GM23338 (cell line): Measurements from ENCODE around the gene PLD6. TPM values are rescaled to one million over a fixed set of nuclear protein-coding genes. Genes with fewer than 3 reads are reported as not detected.

ENCODE experiments used
- ATAC-seq: fragments of 200-7000 bp; cut with Tn5 transposase; 3 replicates; pipeline ENCODE4 v1.9.1; 2020
- DNase-seq: peaks from one replicate; pipeline ENCODE4 v3.0.0-alpha.2; 2015; ENCODE audit warnings: low spot score
- H2AFZ ChIP-seq: fragments of 200-600 bp; sonication (generic); 2 replicates; pipeline ENCODE4 v1.8.0; 2016; ENCODE audit warnings: antibody characterized with exemption, mild to moderate bottlenecking, moderate library complexity
- H3F3A ChIP-seq: fragments of 200-600 bp; sonication (generic); replicated peaks from 2 replicates; pipeline ENCODE4 v1.8.0; 2017; ENCODE audit warnings: antibody characterized with exemption, mixed run types, low read depth
- H3K27ac ChIP-seq: fragments of 200-600 bp; sonication (generic); 2 replicates; pipeline ENCODE4 v1.6.1; 2016; ENCODE audit warnings: low read depth
- H3K27me3 ChIP-seq: fragments of 200-600 bp; sonication (generic); 2 replicates; pipeline ENCODE4 v1.8.0; 2016; ENCODE audit warnings: mild to moderate bottlenecking, mixed run types, moderate library complexity; ENCODE audit not compliant: insufficient read depth
- H3K36me3 ChIP-seq: fragments of 200-600 bp; sonication (generic); 2 replicates; pipeline ENCODE4 v1.8.0; 2016; ENCODE audit warnings: mild to moderate bottlenecking; ENCODE audit not compliant: insufficient read depth
- H3K4me1 ChIP-seq: fragments of 200-600 bp; sonication (generic); 2 replicates; pipeline ENCODE4 v1.8.0; 2016; ENCODE audit warnings: mild to moderate bottlenecking, moderate library complexity; ENCODE audit not compliant: insufficient read depth
- H3K4me2 ChIP-seq: fragments of 200-600 bp; sonication (generic); 2 replicates; pipeline ENCODE4 v1.7.1; 2017; ENCODE audit warnings: mixed run types
- H3K4me3 ChIP-seq: fragments of 200-600 bp; sonication (generic); 2 replicates; pipeline ENCODE4 v1.6.1; 2016; ENCODE audit warnings: mixed run types
- H3K79me2 ChIP-seq: fragments of 200-600 bp; sonication (generic); replicated peaks from 2 replicates; pipeline ENCODE4 v1.8.0; 2017; ENCODE audit warnings: mild to moderate bottlenecking; ENCODE audit not compliant: insufficient read depth
- H3K9me2 ChIP-seq: fragments of 200-600 bp; sonication (generic); 2 replicates; pipeline ENCODE4 v1.8.0; 2017; ENCODE audit not compliant: insufficient read depth
- H4K20me1 ChIP-seq: fragments of 200-600 bp; sonication (generic); replicated peaks from 2 replicates; pipeline ENCODE4 v1.8.0; 2017; ENCODE audit warnings: mild to moderate bottlenecking; ENCODE audit not compliant: insufficient read depth
- H3K27ac Mint-ChIP-seq: 2 replicates; pipeline ENCODE4 v1.8.0; 2020; ENCODE audit warnings: inconsistent platforms, mild to moderate bottlenecking, moderate library complexity, mixed read lengths
- H3K27me3 Mint-ChIP-seq: 3 replicates; pipeline ENCODE4 v1.8.0; 2022; ENCODE audit warnings: low read depth, mild to moderate bottlenecking, moderate library complexity, mixed read lengths, inconsistent platforms; ENCODE audit not compliant: insufficient read depth, poor library complexity
- H3K36me3 Mint-ChIP-seq: 3 replicates; pipeline ENCODE4 v1.8.0; 2021; ENCODE audit warnings: low read depth, mild to moderate bottlenecking, inconsistent platforms, moderate library complexity, mixed read lengths
- H3K4me1 Mint-ChIP-seq: 3 replicates; pipeline ENCODE4 v1.8.0; 2020; ENCODE audit warnings: mild to moderate bottlenecking, inconsistent platforms, mixed read lengths
- H3K4me3 Mint-ChIP-seq: 3 replicates; pipeline ENCODE4 v1.8.0; 2021; ENCODE audit warnings: moderate library complexity, mild to moderate bottlenecking, inconsistent platforms, mixed read lengths
- H3K9me3 Mint-ChIP-seq: 3 replicates; pipeline ENCODE4 v1.8.0; 2020; ENCODE audit warnings: moderate library complexity, mild to moderate bottlenecking, inconsistent platforms, mixed read lengths
- CREB1 ChIP-seq: fragments of 250-450 bp; sonication (Bioruptor Pico); IDR thresholded peaks from 2 replicates; pipeline ENCODE4 v1.5.0; 2020; ENCODE audit warnings: low read depth, mild to moderate bottlenecking, moderate library complexity
- CTCF ChIP-seq, 2 experiments: fragments of 200-600 bp in 1 of 2; sonication (generic) in 1 of 2; conservative IDR thresholded peaks; 2 replicates each; pipeline versions ENCODE4 v1.5.1 to v1.6.1; 2016 to 2017; ENCODE audit warnings: antibody characterized with exemption in 2 of 2, low read depth in 2 of 2, mild to moderate bottlenecking in 2 of 2, moderate library complexity in 1 of 2
- EZH2phosphoT487 ChIP-seq: fragments of 200-600 bp; sonication (generic); IDR thresholded peaks from one replicate; pipeline ENCODE4 v1.8.1; 2018; ENCODE audit warnings: antibody characterized with exemption; ENCODE audit not compliant: unreplicated experiment
- JUNB ChIP-seq: IDR thresholded peaks from one replicate; pipeline ENCODE4 v1.6.1; 2016; ENCODE audit warnings: antibody characterized with exemption; ENCODE audit not compliant: unreplicated experiment
- POLR2AphosphoS5 ChIP-seq: IDR thresholded peaks from 2 replicates; pipeline ENCODE4 v1.6.1; 2016; ENCODE audit warnings: antibody characterized with exemption, low read depth
- STAT1 ChIP-seq: IDR thresholded peaks from one replicate; pipeline ENCODE4 v1.6.1; 2016; ENCODE audit warnings: antibody characterized with exemption; ENCODE audit not compliant: unreplicated experiment
- ZNF114 ChIP-seq: fragments of 250-450 bp; sonication (Bioruptor Pico); IDR thresholded peaks from 2 replicates; pipeline ENCODE4 v1.5.0; 2020; ENCODE audit warnings: mild to moderate bottlenecking, moderate library complexity
- ZNF331 ChIP-seq: fragments of 250-450 bp; sonication (Bioruptor Pico); IDR thresholded peaks from 2 replicates; pipeline ENCODE4 v1.5.0; 2020; ENCODE audit warnings: low read depth, mild to moderate bottlenecking, moderate library complexity
- ZNF462 ChIP-seq: fragments of 250-450 bp; sonication (Bioruptor Pico); IDR thresholded peaks from 2 replicates; pipeline ENCODE4 v1.5.0; 2020; ENCODE audit warnings: mild to moderate bottlenecking, moderate library complexity
- polyA plus RNA-seq: library from polyadenylated mRNA; unstranded; fragments of >200 nt; fragmentation: Nextera tagmentation; extraction: Ambion mirVana; gene quantifications from 2 replicates; pipeline ENCODE4 v1.2.1, GENCODE V29; 2016
- total RNA-seq: library from RNA; depleted of rRNA; stranded (reverse); fragments of >200 nt; shearing (Covaris generic); gene quantifications from 2 replicates; pipeline ENCODE4 v1.2.3, GENCODE V29; 2014

Gene PLD6
- total and polyA plus RNA-seq, 2 experiments from 2014 or later, result not detected

- Histone ChIP-seq H3F3A (no peaks in the 10 kb centered on the region), H3K27ac (no peak overlapping the region), H3K4me2 (no peak overlapping the region), H3K27me3 (no peaks in the 10 kb centered on the region), H3K36me3 (no peaks in the 10 kb centered on the region), H3K9me2 (no peaks in the 10 kb centered on the region), H2AFZ (no peak overlapping the region), H3K79me2 (no peaks in the 10 kb centered on the region), H3K4me1 (no peaks in the 10 kb centered on the region), H4K20me1 (no peaks in the 10 kb centered on the region), H3K4me3 (no peak overlapping the region)
- H3K27ac Mint-ChIP-seq, result no peak overlapping the region
- ATAC-seq, result no peak
- H3K4me3 Mint-ChIP-seq, result no peak overlapping the region
- no peaks in the 10 kb centered on the region for H3K9me3 Mint-ChIP-seq
- no peaks in the 10 kb centered on the region; the same call in 2 of the 3 replicates for H3K4me1 Mint-ChIP-seq
- H3K36me3 Mint-ChIP-seq, result no peaks in the 10 kb centered on the region
- DNase-seq, result no peak
- TF ChIP-seq ZNF114 (CRISPR knock-in tag) (no peak), CTCF (conservative IDR thresholded peaks at IDR 0.05; ENCODE audit: low read depth in 2 of 2) (no peak), EZH2phosphoT487 (no peak), STAT1 (no peak), ZNF462 (CRISPR knock-in tag) (no peak), JUNB (no peak), CREB1 (CRISPR knock-in tag) (no peak), POLR2AphosphoS5 (no peak), ZNF331 (no peak)
- H3K27me3 Mint-ChIP-seq, result peaks cover 9% of the 10 kb centered on the region
These were observed 5.8 kb downstream of the PLD6 start for GRCh38 chr17:17200311-17200710.
